Suppressor macrophage treated with lipopolysaccharide for 1 hour (primary cell): ENCODE measurements around the gene LAMA2.
A peak's percentile ranks its signal among the peaks of the same experiment; 100 is the strongest.
"Not testable (repeated sequence)": the region's sequence is repeated elsewhere in the genome, so short reads cannot be mapped to it uniquely, and the experiment has no call there.

Experiments
- DNase-seq, 3 donors: peaks; one replicate each; pipeline ENCODE4 v3.0.0-alpha.2; 2020 to 2022

Gene LAMA2

GRCh38 chr6:129014302-129014701 lies 131.4 kb downstream of the LAMA2 start:
- DNase-seq, result no peak

DNA sequence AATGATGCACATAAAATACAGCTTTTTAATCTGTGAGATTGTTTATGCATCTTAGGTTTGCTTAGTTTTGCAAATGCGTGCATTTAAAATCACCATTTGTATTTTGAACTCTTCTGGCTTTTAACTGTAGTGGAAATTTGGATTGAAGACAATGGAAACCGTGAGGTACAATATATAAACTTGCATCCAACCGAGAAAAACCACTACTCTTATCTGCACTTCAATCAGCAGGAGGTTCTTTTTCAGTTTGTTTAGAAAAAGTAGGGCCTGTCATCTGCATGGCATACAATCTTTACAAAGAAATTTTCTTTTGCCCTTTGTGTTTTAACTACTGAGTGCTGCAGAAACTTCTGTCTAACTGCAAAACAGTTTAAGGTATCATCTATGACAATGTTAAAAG lies 132.8 kb downstream of the LAMA2 start:
- no peak for DNase-seq

GRCh38 chr6:129016844-129017243 lies 133.9 kb downstream of the LAMA2 start:
- DNase-seq, result no peak

DNA sequence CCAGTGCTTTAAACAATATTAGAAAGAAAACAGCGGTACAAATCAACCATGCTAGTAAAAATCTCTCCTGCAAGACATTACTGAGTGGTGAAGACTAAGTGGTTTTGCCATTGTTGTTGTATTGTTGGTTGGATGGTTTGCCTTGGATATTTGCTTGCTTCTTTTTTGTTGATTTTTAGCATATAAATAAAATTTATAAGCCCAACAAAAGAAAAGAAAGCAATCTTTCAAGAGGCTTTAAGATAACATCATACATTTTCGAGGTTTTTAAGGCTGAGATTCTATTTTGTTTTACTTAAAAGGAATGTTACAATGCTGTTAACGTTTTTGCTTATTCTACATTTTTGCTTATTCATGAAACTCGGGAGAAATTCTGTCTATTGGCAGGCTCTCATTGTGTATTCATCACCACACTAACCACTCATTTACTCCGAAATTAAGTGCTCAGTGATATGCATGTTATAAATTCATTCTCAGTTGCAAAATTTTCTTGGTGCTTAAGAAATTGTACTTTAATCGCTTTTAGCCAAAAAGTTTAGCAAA lies 139.1 kb downstream of the LAMA2 start:
- DNase-seq, result no peak

- no peak for DNase-seq
These were observed 143.7 kb downstream of the LAMA2 start for GRCh38 chr6:129026601-129027000.

DNA sequence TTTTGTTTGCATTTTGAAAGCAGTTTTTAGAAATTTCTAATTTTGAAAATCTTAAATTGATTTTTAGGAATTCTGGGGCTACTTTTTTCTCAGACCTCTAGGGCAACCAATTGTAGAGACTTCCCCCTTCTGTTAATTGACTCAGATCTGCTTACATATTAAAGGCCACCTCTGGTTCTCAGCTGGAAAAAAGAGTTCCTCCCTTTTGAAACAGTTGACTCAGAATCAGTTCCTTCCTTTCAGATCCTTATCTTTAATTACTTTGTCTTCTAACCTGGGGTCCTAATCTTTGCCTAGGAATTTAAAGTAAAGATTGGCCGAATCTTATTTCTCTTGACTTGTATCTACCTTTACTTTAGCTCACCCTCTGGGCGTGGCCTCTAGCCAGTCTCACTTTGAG lies 146.8 kb downstream of the LAMA2 start:
- no peak for DNase-seq

GRCh38 chr6:129030215-129030614 lies 147.3 kb downstream of the LAMA2 start:
- DNase-seq, result no peak

- DNase-seq, result peak in 1 of 3 donors; percentile 1
These were observed 148.2 kb downstream of the LAMA2 start for GRCh38 chr6:129031051-129031599.

DNA sequence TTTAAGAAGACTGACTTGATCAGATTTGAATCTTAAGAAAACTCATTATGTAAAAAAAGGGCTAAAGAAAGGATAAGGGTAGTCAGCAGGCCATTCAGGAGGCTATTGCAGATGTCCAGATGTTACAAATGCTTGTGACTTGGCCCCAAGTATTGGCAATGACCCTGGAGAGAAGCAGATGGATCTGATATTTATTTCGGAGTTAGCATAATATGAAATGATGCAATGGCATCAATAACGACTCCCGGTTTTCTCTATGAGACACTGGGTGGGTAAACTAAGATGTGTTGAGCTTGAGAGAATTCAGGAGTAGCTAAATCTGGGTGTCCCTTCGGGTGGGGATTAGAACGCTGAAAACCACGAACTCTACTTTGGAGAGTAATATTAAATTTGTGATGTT lies 149.7 kb downstream of the LAMA2 start:
- DNase-seq, result no peak

DNA sequence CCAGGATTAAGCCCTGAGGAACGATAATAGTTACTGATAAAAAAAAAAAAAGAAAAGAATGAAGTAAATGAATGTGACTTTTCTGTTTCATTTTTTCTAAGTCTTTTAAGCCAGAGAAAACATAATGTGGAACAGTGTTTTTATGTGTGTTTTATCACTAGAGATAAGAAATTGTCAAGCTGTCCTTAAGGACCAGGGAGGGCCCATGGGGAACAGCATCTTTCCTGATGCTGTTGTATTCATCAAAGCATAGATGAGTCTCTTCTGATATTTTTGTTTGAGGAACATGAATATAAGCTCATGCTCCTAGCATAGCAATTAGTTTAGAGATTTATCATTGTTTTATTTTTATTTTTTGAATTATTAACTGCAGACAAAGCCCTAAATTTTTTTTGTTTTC lies 150.2 kb downstream of the LAMA2 start:
- DNase-seq, result no peak

- DNase-seq, result no peak
These were observed 150.6 kb downstream of the LAMA2 start for GRCh38 chr6:129033581-129033980.

DNA sequence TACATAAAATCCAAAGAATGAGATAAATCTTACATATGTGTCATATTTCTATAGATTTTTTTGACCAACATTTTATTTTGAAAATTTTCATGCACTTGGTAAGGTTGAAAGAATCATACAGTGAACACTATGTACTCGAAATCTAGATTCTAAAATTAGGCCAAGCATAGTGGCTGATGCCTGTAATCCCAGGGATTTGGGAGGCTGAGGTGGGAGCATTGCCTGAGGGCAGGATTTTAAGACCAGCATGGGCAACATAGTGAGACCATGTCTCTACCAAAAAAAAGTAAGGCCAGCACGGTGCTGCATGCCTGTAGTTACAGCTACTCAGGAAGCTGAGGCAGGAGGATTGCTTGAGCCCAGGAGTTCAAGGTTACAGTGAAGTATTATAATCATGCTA lies 158.6 kb downstream of the LAMA2 start:
- DNase-seq, result no peak

DNA sequence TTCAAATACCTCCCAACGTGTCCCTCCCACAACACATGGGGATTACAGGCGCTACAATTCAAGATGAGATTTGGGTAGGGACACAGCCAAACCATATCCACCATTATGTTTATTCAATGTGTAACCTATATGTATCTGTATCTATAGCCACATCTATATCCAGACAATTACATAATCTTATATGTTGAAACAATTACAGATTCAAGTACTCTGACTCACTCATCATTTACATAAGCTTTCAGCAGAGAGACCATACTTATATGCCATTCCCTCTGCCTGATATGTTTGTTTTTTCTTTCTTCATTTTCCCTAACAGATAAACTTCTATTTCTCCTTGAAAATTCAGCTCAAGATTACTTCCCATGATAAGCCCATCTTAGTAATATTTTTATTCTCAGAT lies 163.6 kb downstream of the LAMA2 start:
- no peak for DNase-seq

DNA sequence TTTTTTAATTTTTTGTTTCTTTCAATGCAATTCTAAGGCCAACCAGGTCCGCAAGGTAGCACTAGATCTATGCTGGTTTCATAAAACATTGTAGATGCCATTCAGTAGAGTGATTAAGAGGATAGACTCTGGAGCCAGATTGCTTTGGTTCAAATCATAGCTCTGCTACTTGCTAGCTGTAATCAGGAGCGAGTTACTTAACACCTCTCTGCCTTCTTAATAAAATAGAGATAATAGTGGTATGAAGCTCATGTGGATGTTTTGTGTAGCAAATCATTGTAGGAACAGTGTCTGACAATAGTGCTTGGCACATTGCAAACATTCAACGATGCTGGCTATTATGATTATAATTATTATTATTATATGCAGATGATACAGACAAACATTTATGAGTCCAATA lies 164.9 kb downstream of the LAMA2 start:
- no peak for DNase-seq

DNA sequence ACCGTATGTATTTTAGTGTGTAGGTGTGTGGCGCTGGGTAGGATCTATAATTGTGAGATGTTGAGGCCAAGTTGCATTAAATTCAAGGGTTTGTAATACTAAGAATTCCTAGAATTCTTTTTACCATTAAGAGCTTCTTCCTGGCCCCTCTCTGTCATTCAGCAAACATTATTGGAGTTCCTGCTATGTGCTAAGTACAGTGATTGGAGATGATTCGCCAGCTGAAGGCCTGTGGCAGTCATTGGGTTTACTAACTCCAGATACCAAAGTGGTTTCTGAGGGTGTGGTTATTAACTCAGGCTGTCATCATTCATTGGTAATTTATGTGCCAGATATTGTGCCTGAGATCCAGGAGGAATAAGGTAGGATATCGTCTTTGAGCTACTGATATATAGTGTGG lies 167.1 kb downstream of the LAMA2 start:
- peak in 1 of 3 donors; percentile 9 for DNase-seq

DNA sequence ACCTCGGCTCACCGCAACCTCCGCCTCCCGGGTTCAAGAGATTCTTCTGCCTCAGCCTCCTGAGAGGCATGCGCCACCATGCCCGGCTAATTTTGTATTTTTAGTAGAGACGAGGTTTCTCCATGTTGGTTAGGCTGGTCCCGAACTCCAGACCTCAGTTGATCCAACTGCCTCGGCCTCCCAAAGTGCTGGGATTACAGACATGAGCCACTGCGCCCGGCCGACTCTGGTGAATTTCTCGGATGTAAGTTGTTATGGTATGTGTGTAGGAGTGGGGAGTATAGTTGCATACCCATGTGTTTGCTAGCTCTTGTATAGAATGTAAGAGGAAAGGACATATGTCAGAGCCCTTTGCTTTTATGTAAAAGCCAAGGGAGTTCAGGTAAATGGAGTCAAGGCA lies 170.2 kb downstream of the LAMA2 start:
- not testable (repeated sequence) for DNase-seq

- no peak for DNase-seq
These were observed 172.9 kb downstream of the LAMA2 start for GRCh38 chr6:129055796-129056195.

DNA sequence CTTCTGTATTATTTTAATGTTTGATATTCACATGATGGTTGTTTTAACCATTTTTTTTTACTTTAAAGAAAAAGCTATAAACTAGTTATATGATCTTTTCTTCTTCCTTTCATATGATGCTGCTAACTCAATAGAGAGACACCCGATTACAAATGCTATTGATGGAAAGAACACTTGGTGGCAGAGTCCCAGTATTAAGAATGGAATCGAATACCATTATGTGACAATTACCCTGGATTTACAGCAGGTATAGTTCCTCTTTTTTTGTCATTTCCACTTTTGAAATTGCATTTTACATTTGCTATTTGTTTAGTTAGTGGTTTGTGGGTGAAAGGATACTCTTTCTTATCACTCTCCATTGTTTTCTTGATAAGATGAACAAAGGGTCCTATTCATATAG lies 176.7 kb downstream of the LAMA2 start:
- no peak for DNase-seq

DNA sequence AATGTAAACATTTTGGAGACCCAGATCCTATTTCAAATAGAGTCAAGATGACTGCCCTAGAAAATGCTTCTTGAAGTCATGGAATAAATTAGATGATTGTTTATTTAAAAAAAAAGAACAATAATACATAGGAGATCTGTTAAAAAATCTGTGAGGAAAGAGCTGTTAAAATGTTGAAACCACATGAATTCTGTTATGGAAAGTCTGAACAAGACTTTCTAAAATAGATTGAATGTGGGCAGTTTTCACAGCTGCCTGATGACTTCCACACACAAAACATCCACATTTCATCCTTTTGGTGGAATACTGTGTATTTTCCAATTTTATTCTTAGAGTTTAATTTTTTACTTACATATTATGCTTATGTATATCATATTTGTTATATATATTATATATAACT lies 186.1 kb downstream of the LAMA2 start:
- DNase-seq, result no peak

GRCh38 chr6:129073051-129073450 lies 190.1 kb downstream of the LAMA2 start:
- peak in 1 of 3 donors; percentile 3 for DNase-seq

DNA sequence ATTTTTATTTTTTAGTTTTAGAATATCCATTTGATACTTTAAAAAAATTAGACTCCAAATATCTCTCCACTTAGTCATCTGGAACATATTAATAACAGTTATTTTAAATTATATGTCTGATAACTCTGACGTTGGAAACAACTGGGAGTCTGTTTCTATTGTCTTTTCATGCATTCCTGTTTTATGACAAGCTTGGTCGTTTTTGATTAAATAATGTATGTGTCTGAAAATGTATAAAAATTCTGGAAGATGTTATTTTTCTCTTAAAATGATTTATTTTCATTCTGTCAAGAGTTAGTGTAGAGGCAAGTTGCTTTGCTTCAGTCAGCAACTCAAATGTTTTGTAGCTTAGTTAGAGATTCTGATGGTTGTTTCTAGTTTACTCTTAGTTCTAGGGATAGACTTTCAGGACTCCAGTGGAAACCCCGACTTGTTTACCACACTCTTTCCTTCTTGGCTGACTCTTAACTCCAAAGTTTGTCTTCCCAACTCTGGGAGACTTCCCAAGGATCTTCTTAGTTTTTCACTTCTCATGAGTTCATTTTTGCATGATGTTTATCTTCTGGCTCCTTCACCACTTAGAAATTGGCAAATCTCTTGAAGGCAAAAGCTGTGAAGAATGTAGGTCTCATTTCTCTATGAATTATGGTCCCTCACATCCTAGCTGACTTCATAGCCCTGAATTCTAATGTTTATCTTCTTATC lies 190.9 kb downstream of the LAMA2 start:
- no peak for DNase-seq

DNA sequence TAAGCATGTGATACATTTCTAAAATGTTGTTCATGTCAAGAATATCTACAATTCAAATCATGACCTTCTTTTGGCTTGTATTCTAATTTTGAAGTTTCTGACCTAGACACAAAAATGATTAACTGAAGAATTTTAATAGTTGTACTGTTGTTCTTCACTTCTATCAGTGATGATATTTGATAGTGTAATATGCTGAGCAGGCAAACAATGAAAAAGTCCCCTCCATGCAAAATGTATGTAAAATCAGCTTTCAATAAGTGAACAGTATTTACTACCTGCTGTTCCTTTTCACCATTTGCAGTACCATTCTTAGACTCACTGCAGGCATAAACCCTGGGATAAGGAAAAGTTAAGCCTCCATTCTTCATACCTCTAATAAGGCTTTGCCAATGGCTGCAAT lies 201.5 kb downstream of the LAMA2 start:
- no peak for DNase-seq

- DNase-seq, result not testable (repeated sequence)
These were observed 205.5 kb downstream of the LAMA2 start for GRCh38 chr6:129088481-129088880.

DNA sequence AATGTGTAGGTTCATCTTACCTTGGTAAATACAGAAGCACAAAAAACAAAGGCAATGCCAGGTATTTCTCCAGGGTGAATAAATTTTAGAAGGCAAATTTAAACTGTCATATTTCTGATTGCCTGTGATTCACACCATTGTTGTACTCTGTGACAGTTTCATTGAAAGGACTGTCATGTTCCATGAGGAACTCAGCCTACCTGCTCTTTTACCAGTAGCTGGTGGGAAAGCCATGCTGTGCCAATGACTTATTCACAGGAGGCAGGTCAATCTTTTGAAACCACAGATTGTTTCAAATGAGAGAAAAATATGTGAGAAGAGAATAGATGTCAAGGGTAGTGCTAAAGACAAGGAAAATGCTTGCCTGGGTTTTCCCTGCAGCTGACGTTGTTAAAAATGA lies 206.4 kb downstream of the LAMA2 start:
- no peak for DNase-seq

DNA sequence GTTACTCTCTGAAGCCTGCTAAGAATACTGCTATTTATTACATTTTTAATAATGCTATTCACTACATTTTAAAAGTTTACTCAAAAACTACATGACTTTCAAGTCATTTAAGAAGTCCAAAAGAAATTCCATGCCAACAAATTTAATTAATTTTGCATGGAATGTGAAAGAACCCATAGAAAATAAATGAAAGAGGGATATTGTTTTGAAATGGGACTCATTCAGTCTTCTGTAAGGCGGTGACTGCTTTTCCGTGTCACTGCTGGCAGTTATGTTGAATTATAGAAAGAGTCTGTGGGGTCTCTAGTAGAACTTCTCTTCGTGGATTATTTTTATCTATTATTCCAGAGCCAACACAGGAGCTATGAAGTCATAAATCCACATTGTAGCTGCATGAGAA lies 211.2 kb downstream of the LAMA2 start:
- DNase-seq, result no peak
